Peyer's patch (tissue), 4 donors: ENCODE data around the gene ZNF280A.

ENCODE experiments used
- CTCF ChIP-seq, 6 experiments: fragments of 450-650 bp in 4 of 6; fragments of 200-600 bp in 2 of 6; sonication (generic) in 1 of 6; IDR thresholded peaks; one replicate each; pipeline ENCODE4 v1.5.1; 2017 to 2019; ENCODE audit warnings: antibody characterized with exemption in 6 of 6, mild to moderate bottlenecking in 3 of 6, moderate library complexity in 1 of 6
- POLR2A ChIP-seq, 2 donors: fragments of 450-650 bp; IDR thresholded peaks; one replicate each; pipeline ENCODE4 v1.5.1; 2017; ENCODE audit warnings: antibody characterized with exemption in 2 of 2, mild to moderate bottlenecking in 2 of 2, moderate library complexity in 2 of 2

GRCh38 chr22:22478470-22478869 is 41.6 kb downstream of the ZNF280A start:
- TF ChIP-seq CTCF (IDR thresholded peaks at IDR 0.05) (no peak), POLR2A (IDR thresholded peaks at IDR 0.05) (no peak)
